ENCODE results near the gene ZNF831. TPM values are rescaled to one million over a fixed set of nuclear protein-coding genes. Genes with fewer than 3 reads are reported as not detected.

Gene ZNF831
- not detected in 2 replicates for total RNA-seq (2014; rRNA removed)
- polyA plus RNA-seq (2012), result not detected

GRCh38 chr20:59163631-59164530 lies at the start of gene ZNF831:
TSS of gene ZNF831 (plus strand) at chr20:59163821. CDS start at chr20:59191020, 27,199 bp downstream.
- DNase-seq (ENCODE audit: low read depth), result no peak

GRCh38 chr20:59117526-59117925 lies 46.1 kb upstream of the ZNF831 start:
- DNase-seq (ENCODE audit: low read depth), result no peak

GRCh38 chr20:59118855-59119254 lies 44.8 kb upstream of the ZNF831 start:
- no peak for DNase-seq (ENCODE audit: low read depth)

GRCh38 chr20:59120491-59120890 lies 43.1 kb upstream of the ZNF831 start:
- DNase-seq (ENCODE audit: low read depth), result no peak

- no peak for DNase-seq (ENCODE audit: low read depth)
Observed at GRCh38 chr20:59120919-59121318, 42.7 kb upstream of the ZNF831 start.

- DNase-seq (ENCODE audit: low read depth), result no peak
Observed at GRCh38 chr20:59121714-59122565, 41.7 kb upstream of the ZNF831 start.

GRCh38 chr20:59122566-59122919 lies 41.1 kb upstream of the ZNF831 start:
- DNase-seq (ENCODE audit: low read depth), result no peak

GRCh38 chr20:59123011-59123677 lies 40.5 kb upstream of the ZNF831 start:
- no peak for DNase-seq (ENCODE audit: low read depth)

GRCh38 chr20:59123678-59124255 lies 39.9 kb upstream of the ZNF831 start:
- DNase-seq (ENCODE audit: low read depth), result no peak

GRCh38 chr20:59124296-59125029 lies 39.2 kb upstream of the ZNF831 start:
- DNase-seq (ENCODE audit: low read depth), result no peak

- DNase-seq (ENCODE audit: low read depth), result no peak
Observed at GRCh38 chr20:59125332-59125731, 38.3 kb upstream of the ZNF831 start.

GRCh38 chr20:59125836-59126235 lies 37.8 kb upstream of the ZNF831 start:
- DNase-seq (ENCODE audit: low read depth), result no peak

GRCh38 chr20:59127839-59128238 lies 35.8 kb upstream of the ZNF831 start:
- no peak for DNase-seq (ENCODE audit: low read depth)

GRCh38 chr20:59131551-59132285 lies 31.9 kb upstream of the ZNF831 start:
- no peak for DNase-seq (ENCODE audit: low read depth)

- no peak for DNase-seq (ENCODE audit: low read depth)
Observed at GRCh38 chr20:59134182-59134581, 29.4 kb upstream of the ZNF831 start.

GRCh38 chr20:59135093-59135492 lies 28.5 kb upstream of the ZNF831 start:
- no peak for DNase-seq (ENCODE audit: low read depth)

- no peak for DNase-seq (ENCODE audit: low read depth)
Observed at GRCh38 chr20:59136027-59136426, 27.6 kb upstream of the ZNF831 start.

GRCh38 chr20:59137532-59137931 lies 26.1 kb upstream of the ZNF831 start:
- DNase-seq (ENCODE audit: low read depth), result no peak

- DNase-seq (ENCODE audit: low read depth), result no peak
Observed at GRCh38 chr20:59138114-59138748, 25.4 kb upstream of the ZNF831 start.

- no peak for DNase-seq (ENCODE audit: low read depth)
Observed at GRCh38 chr20:59139998-59140397, 23.6 kb upstream of the ZNF831 start.

Data from LHCN-M2 (cell line).